Measurements from ENCODE around the gene CRYBG3. TPM values are rescaled to one million over a fixed set of nuclear protein-coding genes. Genes with fewer than 3 reads are reported as not detected.
"Not testable (repeated sequence)": the region's sequence is repeated elsewhere in the genome, so short reads cannot be mapped to it uniquely, and the experiment has no call there.

CRYBG3 gene
- total RNA-seq (2014; rRNA removed; shearing (Covaris generic)) = 10.8 and 18.0 TPM in 2 replicates

- peak; percentile 94 for DNase-seq (ENCODE audit: low read depth)
These were observed at the start of gene CRYBG3 for GRCh38 chr3:97821774-97822358. Gene CRYBG3, plus strand, starts transcription at chr3:97822011. Its CDS starts 196 bp downstream, at chr3:97822207.

GRCh38 chr3:97772926-97773325 is 48.9 kb upstream of the CRYBG3 start:
- no peak for DNase-seq (ENCODE audit: low read depth)

- no peak for DNase-seq (ENCODE audit: low read depth)
These were observed 43.7 kb upstream of the CRYBG3 start for GRCh38 chr3:97778152-97778551.

GRCh38 chr3:97793420-97794019 is 28.3 kb upstream of the CRYBG3 start:
- peak; percentile 49 for DNase-seq (ENCODE audit: low read depth)

GRCh38 chr3:97795951-97796350 is 25.9 kb upstream of the CRYBG3 start:
- no peak for DNase-seq (ENCODE audit: low read depth)

GRCh38 chr3:97804471-97804870 is 17.3 kb upstream of the CRYBG3 start:
- no peak for DNase-seq (ENCODE audit: low read depth)

- no peak for DNase-seq (ENCODE audit: low read depth)
These were observed 10.9 kb upstream of the CRYBG3 start for GRCh38 chr3:97810779-97811390.

- DNase-seq (ENCODE audit: low read depth) = peak; percentile 40
These were observed 6.5 kb upstream of the CRYBG3 start for GRCh38 chr3:97815149-97815917.

- no peak for DNase-seq (ENCODE audit: low read depth)
These were observed 5.0 kb upstream of the CRYBG3 start for GRCh38 chr3:97816811-97817210.

- no peak for DNase-seq (ENCODE audit: low read depth)
These were observed 3.8 kb upstream of the CRYBG3 start for GRCh38 chr3:97817965-97818364.

- no peak for DNase-seq (ENCODE audit: low read depth)
These were observed 1.0 kb upstream of the CRYBG3 start for GRCh38 chr3:97820780-97821179.

- DNase-seq (ENCODE audit: low read depth) = peak; percentile 52
These were observed 481 bp upstream of the CRYBG3 start for GRCh38 chr3:97821287-97821773.

GRCh38 chr3:97822359-97822775 is 556 bp downstream of the CRYBG3 start:
- peak; percentile 70 for DNase-seq (ENCODE audit: low read depth)

GRCh38 chr3:97823046-97824004 is 1.5 kb downstream of the CRYBG3 start:
- DNase-seq (ENCODE audit: low read depth) = no peak

GRCh38 chr3:97825101-97825500 is 3.3 kb downstream of the CRYBG3 start:
- DNase-seq (ENCODE audit: low read depth) = no peak

- no peak for DNase-seq (ENCODE audit: low read depth)
These were observed 6.1 kb downstream of the CRYBG3 start for GRCh38 chr3:97827741-97828471.

- no peak for DNase-seq (ENCODE audit: low read depth)
These were observed 7.4 kb downstream of the CRYBG3 start for GRCh38 chr3:97829198-97829597.

GRCh38 chr3:97830638-97831037 is 8.8 kb downstream of the CRYBG3 start:
- no peak for DNase-seq (ENCODE audit: low read depth)

- no peak for DNase-seq (ENCODE audit: low read depth)
These were observed 9.3 kb downstream of the CRYBG3 start for GRCh38 chr3:97831140-97831539.

GRCh38 chr3:97833184-97833583 is 11.4 kb downstream of the CRYBG3 start:
- DNase-seq (ENCODE audit: low read depth) = not testable (repeated sequence)

Measured in Daoy (cell line).